Endometrial microvascular endothelial cells (primary cell): ENCODE measurements around the gene CDCP2. TPM values are rescaled to one million over a fixed set of nuclear protein-coding genes. Genes with fewer than 3 reads are reported as not detected.

Experiments
- in situ Hi-C: cut with HindIII; loops from 2 replicates; pipeline ENCODE4 v1.10.0; 2017; ENCODE audit warnings: low sequenced_read_pairs, low pct_unique_long_range_greater_than_20kb; ENCODE audit errors: inconsistent ontology term
- total RNA-seq: library from RNA; depleted of rRNA; stranded (reverse); fragments of >200 nt; gene quantifications from one replicate; pipeline ENCODE4 v1.2.3, GENCODE V29; 2015; ENCODE audit errors: inconsistent ontology term

CDCP2 gene
- total RNA-seq, 1 donor from 2014 or later = not detected

- in situ Hi-C loops = no loop called here
Measured at GRCh38 chr1:54142146-54142900, 10.5 kb downstream of the CDCP2 start.

- in situ Hi-C loops = no loop called here
Measured at GRCh38 chr1:54139711-54140110, 13.1 kb downstream of the CDCP2 start.

- in situ Hi-C loops = no loop called here
Measured at GRCh38 chr1:54138994-54139393, 13.8 kb downstream of the CDCP2 start.

GRCh38 chr1:54137534-54138061 is 15.2 kb downstream of the CDCP2 start:
- in situ Hi-C loops = no loop called here

GRCh38 chr1:54136963-54137533 is 15.8 kb downstream of the CDCP2 start:
- in situ Hi-C loops = no loop called here

GRCh38 chr1:54136269-54136896 is 16.4 kb downstream of the CDCP2 start:
- in situ Hi-C loops = no loop called here

GRCh38 chr1:54135436-54136120 is 17.2 kb downstream of the CDCP2 start:
- in situ Hi-C loops = no loop called here

GRCh38 chr1:54134295-54134694 is 18.5 kb downstream of the CDCP2 start:
- in situ Hi-C loops = no loop called here

GRCh38 chr1:54132495-54132894 is 20.3 kb downstream of the CDCP2 start:
- in situ Hi-C loops = no loop called here

GRCh38 chr1:54131419-54131818 is 21.4 kb downstream of the CDCP2 start:
- in situ Hi-C loops = no loop called here

- in situ Hi-C loops = no loop called here
Measured at GRCh38 chr1:54129858-54130257, 22.9 kb downstream of the CDCP2 start.

GRCh38 chr1:54127594-54128300 is 25.1 kb downstream of the CDCP2 start:
- in situ Hi-C loops = no loop called here

GRCh38 chr1:54126271-54126815 is 26.5 kb downstream of the CDCP2 start:
- in situ Hi-C loops = no loop called here

- in situ Hi-C loops = no loop called here
Measured at GRCh38 chr1:54125386-54126070, 27.3 kb downstream of the CDCP2 start.

- in situ Hi-C loops = no loop called here
Measured at GRCh38 chr1:54124906-54125305, 27.9 kb downstream of the CDCP2 start.

GRCh38 chr1:54124472-54124871 is 28.3 kb downstream of the CDCP2 start:
- in situ Hi-C loops = no loop called here

- in situ Hi-C loops = no loop called here
Measured at GRCh38 chr1:54122992-54123391, 29.8 kb downstream of the CDCP2 start.

GRCh38 chr1:54122135-54122751 is 30.6 kb downstream of the CDCP2 start:
- in situ Hi-C loops = no loop called here
